ENCODE results near the gene REEP6.

REEP6 gene

GRCh38 chr19:1522838-1523237 is 31.9 kb downstream of the REEP6 start:
- in situ Hi-C loops (cut with MboI; ENCODE audit: low sequenced_read_pairs): no loop called here

GRCh38 chr19:1523412-1524286 is 32.7 kb downstream of the REEP6 start, which contains the start of gene PLK5:
Gene PLK5, plus strand, starts transcription at chr19:1524077. Its CDS starts 2,920 bp downstream, at chr19:1526997.
- in situ Hi-C loops (cut with MboI; ENCODE audit: low sequenced_read_pairs): no loop called here

DNA sequence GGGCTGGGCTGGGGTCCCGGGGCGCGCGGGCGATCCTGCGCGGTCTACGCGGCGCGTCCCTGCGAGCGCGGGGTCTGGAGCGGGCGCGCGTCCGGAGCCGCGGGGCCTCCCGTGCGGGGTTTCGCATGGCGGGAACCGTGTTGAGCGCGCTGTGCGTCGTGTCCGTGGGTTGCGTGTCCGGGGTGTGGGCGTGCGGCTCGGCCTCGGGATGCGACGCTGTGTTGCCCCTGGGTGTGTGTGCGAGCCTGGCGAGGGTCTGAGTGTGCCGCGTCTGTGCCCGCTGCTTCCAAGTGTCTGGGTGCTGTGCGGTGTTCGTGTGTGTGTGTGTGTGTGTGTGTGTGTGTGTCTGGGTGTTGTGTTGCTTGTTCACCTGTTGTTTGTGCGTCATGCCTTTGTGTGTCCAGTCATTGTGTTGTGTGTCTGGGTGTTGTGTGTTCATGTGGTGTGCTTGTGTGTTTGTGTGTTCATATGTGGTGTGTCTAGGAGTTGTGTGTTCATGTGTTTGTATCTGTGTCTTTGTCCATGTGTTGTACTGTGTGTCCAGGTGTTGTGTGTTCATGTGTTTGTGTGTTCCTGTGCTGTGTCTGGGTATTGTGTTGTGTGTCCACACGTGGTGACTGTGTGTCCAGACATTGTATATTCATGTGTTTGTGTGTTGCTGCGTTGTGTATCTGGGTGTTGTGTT is 33.4 kb downstream of the REEP6 start:
- in situ Hi-C loops (cut with MboI; ENCODE audit: low sequenced_read_pairs): no loop called here

DNA sequence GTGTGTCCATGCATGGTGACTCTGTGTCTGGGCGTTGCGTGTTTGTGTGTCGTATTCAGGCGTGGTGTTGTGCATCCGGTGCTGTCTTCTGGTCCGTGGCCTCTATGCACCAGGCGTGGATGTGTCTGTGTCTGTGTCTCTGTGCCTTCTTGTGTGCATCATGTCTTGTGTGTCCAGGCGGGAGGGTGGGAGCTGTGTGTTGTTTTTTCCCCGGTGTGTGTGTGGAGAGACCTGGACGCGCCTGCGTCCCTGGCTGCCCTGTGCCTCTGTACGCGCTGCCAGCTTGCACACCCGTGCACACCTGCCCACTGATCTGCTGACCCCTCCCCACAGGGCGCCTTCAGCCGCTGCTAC is 34.0 kb downstream of the REEP6 start:
- in situ Hi-C loops (cut with MboI; ENCODE audit: low sequenced_read_pairs): loop anchor here (25.0 kb wide), 1 partner anchor 287 kb away; the partner anchor contains the start of gene ATP8B3

DNA sequence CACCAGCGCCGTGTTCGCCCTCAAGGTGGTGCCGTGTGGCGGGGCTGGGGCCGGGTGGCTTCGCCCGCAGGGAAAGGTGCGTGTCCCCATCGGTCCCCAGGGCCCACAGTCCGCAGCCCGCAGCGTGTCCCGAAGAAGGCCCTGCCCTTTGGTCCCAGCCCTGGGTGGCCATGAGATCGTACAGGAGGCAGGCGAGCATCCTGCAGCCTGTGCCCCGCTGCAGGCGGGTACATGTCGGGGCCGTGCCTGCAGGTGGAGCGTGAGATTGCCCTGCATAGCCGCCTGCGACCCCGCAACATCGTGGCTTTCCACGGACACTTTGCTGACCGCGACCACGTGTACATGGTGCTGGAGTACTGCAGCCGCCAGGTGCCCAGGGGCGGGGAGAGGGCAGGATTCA is 34.4 kb downstream of the REEP6 start:
- in situ Hi-C loops (cut with MboI; ENCODE audit: low sequenced_read_pairs): loop anchor here (25.0 kb wide), 1 partner anchor 287 kb away; the partner anchor contains the start of gene ATP8B3

GRCh38 chr19:1526066-1526778 is 35.2 kb downstream of the REEP6 start:
- in situ Hi-C loops (cut with MboI; ENCODE audit: low sequenced_read_pairs): loop anchor here (25.0 kb wide), 1 partner anchor 286 kb away; the partner anchor contains the start of gene ATP8B3

GRCh38 chr19:1526979-1527649 is 36.1 kb downstream of the REEP6 start:
- in situ Hi-C loops (cut with MboI; ENCODE audit: low sequenced_read_pairs): loop anchor here (25.0 kb wide), 1 partner anchor 285 kb away; the partner anchor contains the start of gene ATP8B3

- in situ Hi-C loops (cut with MboI; ENCODE audit: low sequenced_read_pairs): loop anchor here (25.0 kb wide), 1 partner anchor 285 kb away; the partner anchor contains the start of gene ATP8B3
Observed at GRCh38 chr19:1527650-1528309, 36.8 kb downstream of the REEP6 start.

DNA sequence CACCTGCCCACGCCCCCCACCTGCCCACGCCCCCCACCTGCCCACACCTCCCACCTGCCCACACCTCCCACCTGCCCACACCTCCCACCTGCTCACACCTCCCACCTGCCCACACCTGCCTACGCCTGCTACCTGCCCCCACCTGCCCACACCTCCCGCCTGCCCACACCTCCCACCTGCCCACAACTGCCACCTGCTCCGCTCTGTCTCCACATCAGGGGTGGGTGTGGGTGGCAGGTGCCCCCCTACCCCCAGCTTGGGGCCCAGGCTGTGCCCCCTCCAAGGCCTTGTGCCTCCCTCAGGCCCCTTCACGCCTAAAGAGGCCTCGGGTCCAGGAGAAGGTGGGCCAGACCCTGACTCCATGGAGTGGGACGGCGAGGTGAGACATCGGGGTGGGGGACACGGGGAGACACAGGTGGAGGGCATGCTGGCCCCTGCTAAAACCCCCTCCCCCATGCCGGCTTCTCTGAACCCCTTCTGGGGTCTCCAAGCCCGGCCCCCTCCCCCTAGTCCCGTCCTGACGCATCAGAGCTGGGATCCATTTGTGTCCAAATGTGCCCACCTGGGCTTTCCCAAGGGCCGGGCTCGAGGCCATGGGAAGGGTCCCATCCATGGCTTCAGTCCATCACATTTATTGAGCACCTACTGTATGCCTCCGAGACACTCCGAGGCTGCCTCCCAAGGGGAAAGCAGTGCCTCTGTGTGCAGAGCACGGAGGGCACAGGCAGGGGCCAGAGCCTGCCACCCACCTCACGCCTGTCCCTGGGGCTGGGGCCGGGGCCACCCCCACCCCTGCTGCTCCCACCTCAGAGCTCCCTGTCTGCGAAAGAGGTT is 37.8 kb downstream of the REEP6 start:
- in situ Hi-C loops (cut with MboI; ENCODE audit: low sequenced_read_pairs): loop anchor here (25.0 kb wide), 1 partner anchor 283 kb away; the partner anchor contains the start of gene ATP8B3

GRCh38 chr19:1529430-1529816 is 38.4 kb downstream of the REEP6 start:
- in situ Hi-C loops (cut with MboI; ENCODE audit: low sequenced_read_pairs): loop anchor here (25.0 kb wide), 1 partner anchor 283 kb away; the partner anchor contains the start of gene ATP8B3

- in situ Hi-C loops (cut with MboI; ENCODE audit: low sequenced_read_pairs): loop anchor here (25.0 kb wide), 1 partner anchor 281 kb away; the partner anchor contains the start of gene ATP8B3
Observed at GRCh38 chr19:1530856-1531255, 39.9 kb downstream of the REEP6 start.

DNA sequence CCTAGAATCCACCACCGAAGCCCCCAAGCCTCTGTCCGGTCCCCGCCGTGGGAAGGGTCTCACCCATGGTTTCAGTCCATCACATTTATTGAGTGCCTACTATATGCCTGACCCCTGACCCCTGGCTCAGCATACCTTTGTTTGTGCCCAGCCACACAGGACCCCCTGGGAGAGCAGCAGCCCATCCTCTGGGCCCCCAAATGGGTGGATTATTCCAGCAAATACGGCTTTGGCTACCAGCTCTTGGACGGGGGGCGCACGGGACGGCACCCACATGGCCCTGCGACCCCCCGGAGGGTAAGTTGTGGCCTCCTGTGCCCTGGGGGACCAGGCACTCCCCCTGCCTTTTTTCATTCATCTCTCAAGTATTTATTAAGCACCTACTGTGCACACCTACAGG is 40.6 kb downstream of the REEP6 start:
- in situ Hi-C loops (cut with MboI; ENCODE audit: low sequenced_read_pairs): loop anchor here (25.0 kb wide), 1 partner anchor 281 kb away; the partner anchor contains the start of gene ATP8B3

- in situ Hi-C loops (cut with MboI; ENCODE audit: low sequenced_read_pairs): loop anchor here (25.0 kb wide), 1 partner anchor 280 kb away; the partner anchor contains the start of gene ATP8B3
Observed at GRCh38 chr19:1532003-1532402, 41.0 kb downstream of the REEP6 start.

- in situ Hi-C loops (cut with MboI; ENCODE audit: low sequenced_read_pairs): loop anchor here (25.0 kb wide), 1 partner anchor 279 kb away; the partner anchor contains the start of gene ATP8B3
Observed at GRCh38 chr19:1533510-1534150, 42.6 kb downstream of the REEP6 start.

GRCh38 chr19:1534972-1535371 is 44.0 kb downstream of the REEP6 start:
- in situ Hi-C loops (cut with MboI; ENCODE audit: low sequenced_read_pairs): loop anchor here (25.0 kb wide), 1 partner anchor 277 kb away; the partner anchor contains the start of gene ATP8B3

DNA sequence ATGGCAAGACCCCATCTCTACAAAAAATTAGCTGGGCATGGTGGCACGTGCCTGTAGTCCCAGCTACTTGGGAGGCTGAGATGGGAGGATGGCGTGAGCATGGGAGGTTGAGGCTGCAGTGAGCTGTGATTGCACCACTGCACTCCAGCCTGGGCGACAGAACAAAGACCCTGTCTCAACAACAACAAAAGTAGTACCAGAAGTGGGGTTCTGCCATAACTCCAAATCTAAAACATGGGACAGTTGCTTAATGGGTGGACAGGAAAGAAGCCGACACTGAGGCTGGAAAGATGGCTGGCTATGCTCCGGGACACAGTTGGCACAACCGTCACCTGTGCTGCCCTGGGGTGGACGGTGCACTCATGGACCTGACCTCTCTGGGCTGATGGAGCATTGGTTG is 44.7 kb downstream of the REEP6 start:
- in situ Hi-C loops (cut with MboI; ENCODE audit: low sequenced_read_pairs): loop anchor here (25.0 kb wide), 1 partner anchor 277 kb away; the partner anchor contains the start of gene ATP8B3

DNA sequence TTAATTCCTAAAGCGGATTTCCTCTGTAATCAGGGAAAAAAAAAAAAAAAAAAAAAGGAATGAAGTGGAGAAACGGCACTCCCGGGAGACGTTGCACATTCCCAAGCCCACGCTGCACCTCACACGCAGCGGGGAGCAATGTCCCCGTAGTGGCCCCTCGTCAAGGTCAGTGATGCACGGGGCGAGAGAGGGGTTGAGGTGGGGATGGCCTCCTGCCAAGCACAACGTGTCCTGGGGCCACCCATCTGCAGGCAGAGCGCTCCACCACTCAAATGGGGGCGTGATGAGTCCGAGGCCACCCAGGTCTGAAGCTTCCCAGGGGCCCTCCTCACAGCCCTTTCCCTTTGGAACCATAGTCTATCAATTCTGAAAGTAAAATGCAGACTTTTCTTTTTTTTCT is 48.0 kb downstream of the REEP6 start:
- in situ Hi-C loops (cut with MboI; ENCODE audit: low sequenced_read_pairs): loop anchor here (25.0 kb wide), 1 partner anchor 273 kb away; the partner anchor contains the start of gene ATP8B3

- in situ Hi-C loops (cut with MboI; ENCODE audit: low sequenced_read_pairs): loop anchor here (25.0 kb wide), 1 partner anchor 273 kb away; the partner anchor contains the start of gene ATP8B3
Observed at GRCh38 chr19:1539749-1540148, 48.8 kb downstream of the REEP6 start.

All from HL-60/S4 treated with phorbol 12-myristate 13-acetate at 8.2 ng/mL for 4 days and 3 days (cell line).